Activated CD4-positive, alpha-beta T cell treated with anti-CD3 and anti-CD28 coated beads, Interleukin-2, amount 10 ng/mL, durations not matched to agents 7 days and 5 days (primary cell): Measurements from ENCODE around the gene ZNF286A. TPM values are rescaled to one million over a fixed set of nuclear protein-coding genes. Genes with fewer than 3 reads are reported as not detected.
"Not testable (repeated sequence)": the region's sequence is repeated elsewhere in the genome, so short reads cannot be mapped to it uniquely, and the experiment has no call there.

ENCODE experiments used
- CTCF ChIA-PET: fragments of 350-600 bp; sonication (Branson Sonifier 250); formaldehyde crosslinking; loops from one replicate; lab custom pipeline; 2021; ENCODE audit warnings: antibody characterized with exemption; lab: Charles Lee
- POLR2A ChIA-PET: fragments of 350-600 bp; sonication (Branson Sonifier 250); formaldehyde crosslinking; loops from one replicate; lab custom pipeline; 2021; ENCODE audit warnings: antibody characterized with exemption; lab: Charles Lee
- DNase-seq: peaks from one replicate; pipeline ENCODE4 v3.0.0-alpha.2; 2020
- H3K27ac Mint-ChIP-seq: one replicate; pipeline ENCODE4 v1.8.0; 2021; ENCODE audit warnings: mild to moderate bottlenecking, moderate library complexity, mixed read lengths
- H3K27me3 Mint-ChIP-seq: one replicate; pipeline ENCODE4 v1.8.0; 2021; ENCODE audit warnings: mixed read lengths
- H3K36me3 Mint-ChIP-seq: one replicate; pipeline ENCODE4 v1.8.0; 2021; ENCODE audit warnings: low read depth, mixed read lengths
- H3K4me1 Mint-ChIP-seq: one replicate; pipeline ENCODE4 v1.8.0; 2021; ENCODE audit warnings: mixed read lengths
- H3K4me3 Mint-ChIP-seq: one replicate; pipeline ENCODE4 v1.8.0; 2021; ENCODE audit warnings: mild to moderate bottlenecking, moderate library complexity, mixed read lengths
- H3K9me3 Mint-ChIP-seq: one replicate; pipeline ENCODE4 v1.8.0; 2021; ENCODE audit warnings: mixed read lengths
- total RNA-seq, 2 experiments: library from RNA; stranded (reverse); gene quantifications; one replicate each; pipeline ENCODE4 v1.2.3, GENCODE V29; 2021

ZNF286A gene
- total RNA-seq, 2 experiments from 2014 or later, result 18.0 to 21.2 TPM

GRCh38 chr17:15662681-15663080 lies 36.9 kb upstream of the ZNF286A start:
- no peak for DNase-seq
- Mint-ChIP-seq H3K4me1 (peaks cover 7% of the 10 kb centered on the region), H3K36me3 (peaks cover 2% of the 10 kb centered on the region), H3K9me3 (no peaks in the 10 kb centered on the region), H3K4me3 (no peak overlapping the region), H3K27me3 (no peaks in the 10 kb centered on the region), H3K27ac (no peak overlapping the region)
- ChIA-PET CTCF (no interaction called here), POLR2A (no interaction called here)

GRCh38 chr17:15663176-15663575 lies 36.4 kb upstream of the ZNF286A start:
- Mint-ChIP-seq H3K9me3 (no peaks in the 10 kb centered on the region), H3K27ac (no peak overlapping the region), H3K27me3 (no peaks in the 10 kb centered on the region), H3K4me1 (peaks cover 7% of the 10 kb centered on the region), H3K36me3 (peaks cover 2% of the 10 kb centered on the region), H3K4me3 (no peak overlapping the region)
- ChIA-PET CTCF (no interaction called here), POLR2A (no interaction called here)
- DNase-seq, result no peak

GRCh38 chr17:15663691-15664090 lies 35.9 kb upstream of the ZNF286A start:
- peaks cover 7% of the 10 kb centered on the region for H3K4me1 Mint-ChIP-seq
- H3K36me3 Mint-ChIP-seq, result peaks cover 4% of the 10 kb centered on the region
- DNase-seq, result no peak
- no peaks in the 10 kb centered on the region for H3K9me3 Mint-ChIP-seq
- H3K27me3 Mint-ChIP-seq, result no peaks in the 10 kb centered on the region
- H3K27ac Mint-ChIP-seq, result no peak overlapping the region
- H3K4me3 Mint-ChIP-seq, result no peak overlapping the region
- ChIA-PET CTCF (no interaction called here), POLR2A (no interaction called here)

- H3K27ac Mint-ChIP-seq, H3K4me1 Mint-ChIP-seq, H3K36me3 Mint-ChIP-seq, H3K27me3 Mint-ChIP-seq, H3K9me3 Mint-ChIP-seq, POLR2A ChIA-PET, CTCF ChIA-PET, DNase-seq, H3K4me3 Mint-ChIP-seq: not testable (repeated sequence)
Measured at GRCh38 chr17:15669526-15669925, 30.0 kb upstream of the ZNF286A start.

- CTCF ChIA-PET, H3K4me1 Mint-ChIP-seq, H3K4me3 Mint-ChIP-seq, H3K9me3 Mint-ChIP-seq, POLR2A ChIA-PET, DNase-seq, H3K27ac Mint-ChIP-seq, H3K27me3 Mint-ChIP-seq: not testable (repeated sequence)
- peaks cover 13% of the 10 kb centered on the region for H3K36me3 Mint-ChIP-seq
Measured at GRCh38 chr17:15674640-15675039, 24.9 kb upstream of the ZNF286A start.

- H3K36me3 Mint-ChIP-seq, result peaks cover 17% of the 10 kb centered on the region
- H3K4me3 Mint-ChIP-seq, CTCF ChIA-PET, H3K4me1 Mint-ChIP-seq, H3K27me3 Mint-ChIP-seq, POLR2A ChIA-PET, DNase-seq, H3K9me3 Mint-ChIP-seq, H3K27ac Mint-ChIP-seq: not testable (repeated sequence)
Measured at GRCh38 chr17:15675991-15676390, 23.6 kb upstream of the ZNF286A start.

- H3K27me3 Mint-ChIP-seq, H3K36me3 Mint-ChIP-seq, POLR2A ChIA-PET, H3K9me3 Mint-ChIP-seq, DNase-seq, CTCF ChIA-PET: not testable (repeated sequence)
- peaks cover 24% of the 10 kb centered on the region for H3K4me1 Mint-ChIP-seq
- peak overlapping the region; percentile 9 for H3K27ac Mint-ChIP-seq
- H3K4me3 Mint-ChIP-seq, result peak overlapping the region; percentile 95
Measured at GRCh38 chr17:15683135-15683534, 16.4 kb upstream of the ZNF286A start.

- H3K4me1 Mint-ChIP-seq, result peaks cover 24% of the 10 kb centered on the region
- peak within 1 kb of the TSS; percentile 91 for H3K27ac Mint-ChIP-seq
- CTCF ChIA-PET, POLR2A ChIA-PET, H3K36me3 Mint-ChIP-seq, H3K9me3 Mint-ChIP-seq, H3K27me3 Mint-ChIP-seq: not testable (repeated sequence)
- peak within 1 kb of the TSS; percentile 95 for H3K4me3 Mint-ChIP-seq
- peak; percentile 84 for DNase-seq
Measured at GRCh38 chr17:15683824-15684478, 15.6 kb upstream of the ZNF286A start, which contains the start of gene TRIM16. TSS of gene TRIM16 (minus strand) at chr17:15684311. CDS start at chr17:15651609, 32,702 bp downstream.

GRCh38 chr17:15687494-15687893 lies 12.1 kb upstream of the ZNF286A start:
- POLR2A ChIA-PET, DNase-seq, H3K27ac Mint-ChIP-seq, H3K27me3 Mint-ChIP-seq, H3K36me3 Mint-ChIP-seq, H3K4me3 Mint-ChIP-seq, H3K9me3 Mint-ChIP-seq, CTCF ChIA-PET: not testable (repeated sequence)
- H3K4me1 Mint-ChIP-seq, result peaks cover 21% of the 10 kb centered on the region

- POLR2A ChIA-PET, CTCF ChIA-PET, H3K9me3 Mint-ChIP-seq: not testable (repeated sequence)
Measured at GRCh38 chr17:15698967-15699366, 585 bp upstream of the ZNF286A start.

GRCh38 chr17:15699937-15700336 lies 385 bp downstream of the ZNF286A start:
- POLR2A ChIA-PET, H3K27me3 Mint-ChIP-seq, H3K9me3 Mint-ChIP-seq, DNase-seq, CTCF ChIA-PET: not testable (repeated sequence)
- peaks cover 28% of the 10 kb centered on the region for H3K36me3 Mint-ChIP-seq
- peak overlapping the region; percentile 87 for H3K27ac Mint-ChIP-seq
- H3K4me1 Mint-ChIP-seq, result peaks cover 15% of the 10 kb centered on the region
- peak overlapping the region; percentile 89 for H3K4me3 Mint-ChIP-seq

More at GRCh38 chr17:15698967-15699366, 585 bp upstream of the ZNF286A start:
- peaks cover 15% of the 10 kb centered on the region for H3K4me1 Mint-ChIP-seq
- H3K27me3 Mint-ChIP-seq, DNase-seq: not testable (repeated sequence)
- H3K27ac Mint-ChIP-seq, result peak overlapping the region; percentile 87
- H3K4me3 Mint-ChIP-seq, result peak overlapping the region; percentile 89
- peaks cover 23% of the 10 kb centered on the region for H3K36me3 Mint-ChIP-seq

GRCh38 chr17:15704239-15704638 lies 4.7 kb downstream of the ZNF286A start:
- H3K27ac Mint-ChIP-seq, POLR2A ChIA-PET, H3K27me3 Mint-ChIP-seq, H3K4me3 Mint-ChIP-seq, H3K4me1 Mint-ChIP-seq, CTCF ChIA-PET, DNase-seq: not testable (repeated sequence)
- Mint-ChIP-seq H3K36me3 (peaks cover 55% of the 10 kb centered on the region), H3K9me3 (peaks cover 13% of the 10 kb centered on the region)

GRCh38 chr17:15704813-15705212 lies 5.3 kb downstream of the ZNF286A start:
- H3K4me3 Mint-ChIP-seq, H3K27ac Mint-ChIP-seq, H3K27me3 Mint-ChIP-seq, H3K4me1 Mint-ChIP-seq, CTCF ChIA-PET, DNase-seq, POLR2A ChIA-PET: not testable (repeated sequence)
- Mint-ChIP-seq H3K36me3 (peaks cover 59% of the 10 kb centered on the region), H3K9me3 (peaks cover 18% of the 10 kb centered on the region)

- H3K27ac Mint-ChIP-seq, CTCF ChIA-PET, H3K4me3 Mint-ChIP-seq, POLR2A ChIA-PET, H3K4me1 Mint-ChIP-seq, DNase-seq, H3K27me3 Mint-ChIP-seq: not testable (repeated sequence)
- H3K9me3 Mint-ChIP-seq, result peaks cover 19% of the 10 kb centered on the region
- peaks cover 49% of the 10 kb centered on the region for H3K36me3 Mint-ChIP-seq
Measured at GRCh38 chr17:15708879-15709278, 9.3 kb downstream of the ZNF286A start.
